Non-pigmented ciliary epithelial cell (primary cell): ENCODE measurements around the gene ABHD17C.
"Not testable (repeated sequence)": the region's sequence is repeated elsewhere in the genome, so short reads cannot be mapped to it uniquely, and the experiment has no call there.

Experiments used
- DNase-seq: peaks from one replicate; pipeline ENCODE4 v3.0.0-alpha.2; 2010; ENCODE audit warnings: low read depth

ABHD17C gene

DNA sequence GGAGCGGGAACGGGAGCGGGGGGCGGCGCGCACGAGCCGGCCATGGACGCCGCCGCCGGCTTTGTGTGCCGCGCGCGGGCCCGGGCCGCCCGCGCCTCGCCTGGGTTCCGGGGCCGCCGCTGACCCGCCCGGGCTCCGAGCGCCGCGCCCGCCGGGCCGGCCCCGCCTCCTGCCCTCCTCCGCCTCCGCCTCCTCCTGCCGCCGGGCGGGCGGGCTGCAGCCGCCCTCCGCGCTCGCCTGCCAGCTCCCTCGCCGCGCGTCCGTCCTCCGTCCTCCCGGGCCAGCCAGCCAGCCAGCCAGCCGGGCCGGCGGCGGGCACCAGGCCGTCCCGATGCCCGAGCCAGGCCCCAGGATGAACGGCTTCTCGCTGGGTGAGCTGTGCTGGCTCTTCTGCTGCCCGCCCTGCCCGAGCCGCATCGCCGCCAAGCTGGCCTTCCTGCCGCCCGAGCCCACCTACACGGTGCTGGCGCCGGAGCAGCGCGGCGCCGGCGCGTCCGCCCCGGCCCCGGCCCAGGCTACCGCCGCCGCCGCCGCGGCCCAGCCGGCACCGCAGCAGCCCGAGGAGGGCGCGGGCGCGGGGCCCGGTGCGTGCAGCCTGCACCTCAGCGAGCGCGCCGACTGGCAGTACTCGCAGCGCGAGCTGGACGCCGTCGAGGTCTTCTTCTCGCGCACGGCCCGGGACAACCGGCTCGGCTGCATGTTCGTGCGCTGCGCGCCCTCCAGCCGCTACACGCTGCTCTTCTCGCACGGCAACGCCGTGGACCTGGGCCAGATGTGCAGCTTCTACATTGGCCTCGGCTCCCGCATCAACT is at the start of gene ABHD17C:
ABHD17C (plus strand) TSS at position 212 of the 812 bp plus-strand sequence; CDS start at position 332, 120 bp downstream.
- no peak for DNase-seq

DNA sequence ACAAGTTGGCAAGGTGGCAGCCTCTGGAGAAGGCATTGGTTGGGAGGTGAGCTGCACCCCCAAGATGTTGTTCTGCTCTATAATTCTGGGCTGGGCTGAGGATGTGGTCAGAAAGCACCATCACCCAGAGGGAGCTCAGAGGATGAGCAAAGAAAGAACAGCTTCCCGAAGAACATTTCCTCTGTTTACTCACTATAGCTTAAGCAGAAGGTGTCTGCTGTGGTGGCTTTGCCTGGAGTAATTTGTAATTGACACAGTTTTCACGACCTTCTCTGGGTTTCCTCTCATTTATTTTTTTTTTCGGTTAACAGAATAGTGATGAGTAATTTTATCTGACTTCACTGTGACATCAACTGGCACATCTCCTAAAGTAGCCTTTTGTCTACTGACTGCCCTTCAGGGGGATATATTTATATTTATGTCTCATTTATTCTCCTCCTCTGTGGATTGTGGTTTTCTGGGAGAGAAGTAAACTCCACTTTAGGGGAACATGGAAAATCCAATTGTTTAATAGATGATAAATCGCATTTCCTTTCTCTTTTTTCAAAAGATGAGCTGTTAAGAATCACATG is 49.5 kb upstream of the ABHD17C start:
- DNase-seq = no peak

DNA sequence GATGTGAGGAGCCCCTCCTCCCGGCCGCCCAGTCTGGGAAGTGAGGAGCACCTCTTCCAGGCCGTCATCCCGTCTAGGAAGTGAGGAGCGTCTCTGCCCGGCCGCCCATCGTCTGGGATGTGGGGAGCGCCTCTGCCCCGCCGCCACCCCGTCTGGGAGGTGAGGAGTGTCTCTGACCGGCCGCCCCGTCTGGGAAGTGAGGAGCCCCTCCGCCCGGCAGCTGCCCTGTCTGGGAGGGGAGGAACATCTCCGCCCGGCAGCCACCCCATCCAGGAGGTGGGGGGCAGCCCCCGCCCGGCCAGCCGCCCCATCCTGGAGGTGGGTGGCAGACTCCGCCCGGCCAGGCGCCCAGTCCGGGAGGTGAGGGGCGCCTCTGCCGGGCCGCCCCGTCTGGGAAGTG is 47.7 kb upstream of the ABHD17C start:
- DNase-seq = not testable (repeated sequence)

DNA sequence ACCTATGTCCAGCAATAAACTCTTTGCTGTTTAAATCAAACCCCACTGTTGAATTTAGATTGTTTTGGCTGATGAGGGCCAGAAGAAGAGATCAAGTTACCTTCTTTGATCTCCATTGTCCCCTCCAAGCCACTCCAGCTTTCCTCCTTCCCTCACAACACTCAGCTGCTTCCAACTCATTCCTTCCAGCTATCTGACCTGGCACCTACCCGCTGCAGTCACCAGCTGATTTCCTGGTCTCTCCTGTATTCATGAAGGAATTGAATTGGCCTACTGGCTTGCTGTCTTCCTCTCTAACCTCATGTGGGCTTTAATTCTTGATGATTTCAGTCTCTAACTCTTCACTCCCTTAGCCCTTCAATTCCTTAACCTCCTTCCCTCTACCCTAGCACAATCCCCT is 40.8 kb upstream of the ABHD17C start:
- no peak for DNase-seq

DNA sequence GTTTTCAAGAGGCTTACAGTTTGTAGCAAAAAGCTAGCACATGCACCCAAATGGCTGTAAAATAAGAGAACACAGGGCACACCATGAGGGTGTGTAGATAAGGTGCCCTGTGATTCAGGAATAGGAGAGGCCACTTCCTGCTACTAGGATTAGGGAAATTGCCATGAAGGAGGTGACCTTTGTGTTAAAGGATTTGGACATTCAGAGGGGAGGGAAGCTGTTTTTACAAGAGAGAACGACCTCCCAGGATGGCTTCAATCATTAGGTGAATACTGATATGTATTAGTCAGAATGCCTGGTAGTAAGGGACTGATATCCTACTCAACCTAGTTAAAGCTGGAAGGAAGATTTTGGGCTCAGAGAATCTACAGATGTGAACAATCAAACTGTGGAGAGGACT is 35.7 kb upstream of the ABHD17C start:
- DNase-seq = no peak

DNA sequence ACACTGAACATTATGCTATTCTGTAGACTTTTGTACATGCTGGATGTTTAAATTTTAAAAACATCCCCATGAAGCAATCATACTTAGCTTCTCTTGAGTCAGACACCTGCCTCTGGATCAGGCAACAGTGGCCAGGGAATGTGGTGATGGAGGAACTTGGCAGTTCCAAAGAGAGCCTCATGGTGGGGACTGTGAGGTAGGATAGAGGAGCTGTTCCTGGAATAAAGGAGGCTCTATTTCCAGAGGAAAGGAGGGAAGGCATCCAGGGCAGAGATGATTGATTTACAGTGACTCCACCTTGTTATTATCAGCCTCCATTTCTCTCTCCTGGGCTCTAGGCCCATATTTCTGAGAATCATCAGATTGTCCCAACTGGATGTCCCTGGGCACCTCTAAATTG is 35.0 kb upstream of the ABHD17C start:
- peak; percentile 2 for DNase-seq

DNA sequence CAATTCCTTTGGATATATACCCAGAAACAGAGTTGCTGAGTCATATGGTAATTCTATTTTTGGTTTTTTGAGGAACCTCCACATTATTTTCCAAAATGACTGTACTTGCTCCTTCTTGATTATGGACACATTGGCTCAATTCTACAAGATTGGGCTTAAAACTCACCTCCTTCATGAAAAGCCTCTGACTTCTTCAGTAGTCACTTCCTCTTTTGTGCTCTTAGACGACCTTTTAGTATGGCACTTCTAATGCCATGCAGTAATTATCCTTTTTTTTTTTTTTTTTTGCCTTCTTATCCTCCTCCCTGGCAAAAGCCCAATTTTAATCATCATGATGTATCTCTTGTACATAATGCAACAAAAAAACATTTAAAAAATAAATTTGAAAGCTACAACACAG is 33.0 kb upstream of the ABHD17C start:
- no peak for DNase-seq

DNA sequence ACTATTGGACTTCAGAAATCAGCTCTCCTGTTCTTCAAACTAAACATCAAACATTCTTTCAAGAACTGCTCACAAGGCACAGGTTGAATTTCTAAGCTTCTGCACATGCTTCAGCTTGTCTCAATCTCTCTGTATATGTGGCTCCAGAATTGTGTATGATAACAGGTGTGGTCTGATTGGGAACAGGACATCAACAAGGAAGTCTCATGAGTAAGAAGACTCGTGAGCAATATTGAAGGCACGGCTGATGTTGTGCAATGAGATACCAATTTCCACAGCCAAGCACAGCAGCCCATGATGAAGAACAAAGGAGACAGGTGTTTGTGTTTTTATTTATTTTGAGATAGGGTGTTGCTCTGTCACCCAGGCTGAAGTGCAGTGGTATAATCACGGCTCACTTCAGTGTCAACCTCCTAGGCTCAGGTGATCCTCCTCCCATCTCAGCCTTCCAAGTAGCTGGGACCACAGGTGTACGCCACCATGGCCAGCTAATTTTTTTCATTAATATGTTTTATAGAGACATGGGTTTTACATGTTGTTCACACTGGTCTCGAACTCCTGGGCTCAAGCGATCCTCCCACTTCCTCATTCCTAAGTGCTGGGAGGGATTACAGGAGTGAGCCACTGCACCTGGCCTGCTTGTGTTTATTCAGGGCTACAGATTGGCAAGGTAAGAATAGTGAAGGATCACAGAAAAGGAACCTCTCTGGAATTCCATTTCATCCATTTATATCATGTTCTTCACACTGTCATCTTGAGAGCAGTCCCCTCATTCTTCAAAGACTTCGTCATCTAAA is 32.2 kb upstream of the ABHD17C start:
- no peak for DNase-seq

DNA sequence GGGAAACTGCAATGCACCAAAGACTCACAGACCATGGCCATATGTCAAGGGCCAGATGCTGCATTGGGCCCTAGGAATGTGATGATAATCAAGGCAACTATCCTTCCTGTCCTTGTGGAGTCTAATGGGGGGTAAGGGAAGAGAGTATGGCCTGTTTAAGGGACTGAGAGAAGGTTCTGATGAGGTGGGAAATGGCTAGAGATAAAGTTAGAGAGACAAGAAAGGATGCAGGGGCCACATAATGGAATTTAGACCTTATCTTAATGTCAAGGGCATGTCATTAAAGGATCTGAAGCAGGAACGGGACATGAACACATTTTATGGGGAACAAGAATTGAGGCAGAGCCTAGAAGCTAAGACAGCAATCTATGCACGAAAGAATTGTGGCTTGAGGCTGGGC is 30.0 kb upstream of the ABHD17C start:
- DNase-seq = no peak

DNA sequence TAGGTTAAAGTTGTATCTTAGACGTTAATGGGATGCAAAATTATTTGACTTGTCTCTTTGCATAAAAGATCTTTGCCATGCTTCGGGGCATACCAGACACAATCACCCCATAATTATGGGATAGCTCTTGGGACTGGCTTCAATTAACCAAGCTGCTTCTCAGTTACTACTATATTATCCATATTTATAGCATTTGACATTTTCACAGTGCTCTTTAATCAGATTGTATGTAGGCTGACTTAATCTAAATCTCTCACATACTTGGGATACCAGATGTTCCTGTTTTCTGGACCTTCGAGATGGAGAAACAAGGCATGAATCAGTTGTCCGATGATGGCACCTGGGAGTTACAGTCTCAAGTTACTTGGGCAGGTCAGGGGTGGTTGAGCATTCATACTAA is 27.2 kb upstream of the ABHD17C start:
- no peak for DNase-seq

DNA sequence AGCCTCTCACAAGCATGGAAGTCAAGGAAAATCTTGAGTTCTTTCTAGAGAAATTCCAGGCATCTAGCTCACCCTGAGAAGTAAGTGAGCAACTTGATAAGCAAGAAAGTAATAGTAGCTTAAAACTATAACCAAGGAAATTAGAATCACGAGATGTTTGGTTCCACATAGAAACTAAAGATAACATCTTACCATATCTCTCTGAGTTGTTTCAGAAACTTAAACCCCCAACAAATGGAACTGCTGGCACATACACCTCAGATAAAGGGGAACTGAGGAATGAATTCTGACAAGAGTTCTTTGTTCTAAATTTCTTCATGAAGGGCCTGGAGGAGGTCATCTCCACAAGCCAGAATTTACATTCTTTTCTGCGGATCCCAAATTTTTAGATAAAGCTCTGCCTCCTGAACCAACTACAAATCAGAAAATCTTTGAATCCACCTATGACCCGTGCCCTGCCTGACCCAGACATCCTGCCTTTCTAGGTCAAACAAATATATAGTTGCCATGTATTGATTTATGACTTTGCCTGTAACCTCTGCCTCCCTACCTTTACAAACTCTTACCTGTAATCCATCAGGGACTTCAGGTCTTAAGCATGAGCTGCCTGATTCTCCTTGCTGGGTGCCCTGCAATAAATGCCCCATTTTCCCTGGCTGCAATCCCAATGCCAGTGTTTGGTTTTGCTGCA is 26.4 kb upstream of the ABHD17C start:
- DNase-seq = no peak

DNA sequence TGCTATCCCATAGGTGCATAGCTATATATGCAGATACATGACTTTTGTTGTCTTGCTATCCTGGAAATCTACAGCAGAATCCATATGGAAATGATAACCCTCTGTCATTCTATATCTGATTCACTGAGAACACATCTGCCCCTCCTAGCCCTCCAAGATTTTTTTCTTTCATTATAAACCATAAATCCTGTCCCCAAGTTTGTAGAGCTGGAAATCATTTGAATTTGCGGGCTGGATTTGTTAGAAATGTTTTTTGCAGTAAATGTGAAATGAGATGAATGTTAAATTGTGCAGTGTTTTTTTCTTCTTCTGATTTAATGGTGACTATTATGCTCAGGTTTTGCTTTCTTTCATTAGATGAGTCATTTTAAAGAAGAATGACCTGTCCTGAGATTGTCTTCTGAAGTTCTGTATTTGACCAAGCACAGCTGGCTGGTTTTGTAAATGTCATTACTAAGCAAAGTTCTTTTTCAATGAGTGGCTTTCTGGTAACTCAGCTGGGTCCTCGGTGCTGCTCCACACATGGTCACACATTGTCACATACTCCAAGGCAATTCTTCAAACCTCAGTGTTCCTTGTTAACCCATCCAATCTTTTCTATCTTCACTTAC is 25.3 kb upstream of the ABHD17C start:
- DNase-seq = no peak

DNA sequence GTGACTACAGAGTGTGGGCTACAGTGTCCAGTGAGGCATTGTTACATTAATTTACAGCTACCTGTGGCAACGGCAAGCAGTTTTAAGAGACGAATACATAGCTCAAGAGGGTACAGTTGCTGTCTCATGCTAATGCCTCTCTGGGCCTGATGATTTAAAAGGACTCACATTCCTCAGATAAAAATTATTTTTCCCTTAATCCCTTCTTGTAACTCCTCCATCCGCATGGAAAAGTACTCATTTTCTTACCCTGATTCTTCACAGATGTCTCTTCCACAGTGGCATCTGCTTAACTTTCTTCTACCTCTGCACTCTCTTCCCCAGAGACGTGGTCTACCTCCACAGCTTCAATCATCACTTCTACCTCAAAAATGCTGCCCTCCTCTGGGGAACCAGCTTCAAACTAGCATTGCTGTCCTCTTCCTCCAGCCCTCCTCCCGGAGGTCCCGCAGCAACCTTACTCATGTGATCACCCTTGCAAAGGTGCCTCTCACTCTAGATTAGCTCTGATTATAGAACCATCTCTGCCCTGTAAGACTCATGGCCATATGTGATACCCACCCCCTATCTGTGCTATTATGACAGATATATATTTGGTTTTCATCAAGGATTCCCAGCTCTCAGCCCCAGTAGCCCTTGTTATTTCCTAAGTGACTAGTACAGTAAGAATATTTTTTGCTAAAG is 21.4 kb upstream of the ABHD17C start:
- DNase-seq = no peak

DNA sequence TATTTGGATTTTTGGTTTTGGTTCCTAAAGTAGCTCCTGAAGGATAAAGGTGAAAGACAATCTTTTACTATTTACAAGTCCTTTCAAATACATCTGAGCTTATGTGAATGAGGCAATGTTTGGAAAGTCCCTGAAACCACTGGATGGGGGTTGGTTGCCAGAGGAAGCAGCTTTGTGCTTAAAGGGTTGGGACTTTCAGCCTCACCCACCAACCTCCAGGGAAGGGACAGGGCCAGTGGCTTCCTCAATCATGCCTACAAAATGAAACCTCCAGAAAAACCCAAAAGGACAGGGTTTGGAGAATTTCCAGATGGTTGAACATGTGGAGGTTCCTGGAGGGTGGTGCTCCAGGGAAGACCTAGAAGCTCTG is 20.9 kb upstream of the ABHD17C start:
- DNase-seq = no peak

DNA sequence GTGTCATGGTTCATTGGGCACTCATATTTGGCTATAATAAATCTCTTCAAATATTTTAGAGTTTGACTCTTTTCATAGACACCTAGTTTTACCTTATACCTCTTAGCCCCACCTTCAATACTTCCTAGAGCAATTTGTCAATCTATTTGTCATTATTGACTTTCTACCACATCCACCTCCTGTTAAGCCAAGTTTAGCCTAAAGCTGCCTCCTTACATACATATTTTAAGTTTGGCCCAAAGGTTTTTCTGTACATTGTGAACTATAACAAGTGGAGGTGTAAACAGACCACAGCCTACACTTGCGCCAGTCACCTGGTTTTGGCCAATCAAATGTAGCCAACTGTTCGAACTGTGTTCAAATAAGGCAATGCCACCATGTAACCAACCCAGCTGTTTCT is 18.1 kb upstream of the ABHD17C start:
- no peak for DNase-seq

DNA sequence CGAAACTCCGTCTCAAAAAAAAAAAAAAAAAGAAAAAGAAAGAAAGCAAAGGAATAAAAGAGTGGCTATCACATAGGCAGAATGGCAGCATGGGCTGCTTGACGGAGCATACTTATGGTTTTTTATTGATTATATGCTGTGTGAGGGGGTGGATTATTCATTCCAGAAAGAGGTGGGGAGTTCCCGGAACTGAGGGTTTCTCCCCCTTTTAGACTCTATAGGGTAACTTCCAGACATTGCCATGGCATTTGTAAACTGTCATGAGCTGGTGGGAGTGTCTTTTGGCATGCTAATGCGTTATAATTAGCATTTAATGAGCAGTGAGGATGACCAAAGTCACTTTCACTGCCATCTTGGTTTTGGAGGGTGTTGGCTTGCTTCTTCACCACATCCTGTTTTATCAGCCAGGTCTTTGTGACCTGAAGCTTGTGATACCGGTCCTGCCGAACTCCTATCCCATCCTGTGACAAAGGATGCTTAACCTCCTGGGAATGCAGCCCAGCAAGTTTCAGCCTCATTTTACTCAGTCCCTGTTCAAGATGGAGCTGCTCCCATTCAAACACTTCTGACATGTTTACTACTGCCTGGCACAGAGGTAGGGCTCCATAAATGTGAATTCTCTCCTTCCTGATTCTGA is 15.8 kb upstream of the ABHD17C start:
- no peak for DNase-seq

DNA sequence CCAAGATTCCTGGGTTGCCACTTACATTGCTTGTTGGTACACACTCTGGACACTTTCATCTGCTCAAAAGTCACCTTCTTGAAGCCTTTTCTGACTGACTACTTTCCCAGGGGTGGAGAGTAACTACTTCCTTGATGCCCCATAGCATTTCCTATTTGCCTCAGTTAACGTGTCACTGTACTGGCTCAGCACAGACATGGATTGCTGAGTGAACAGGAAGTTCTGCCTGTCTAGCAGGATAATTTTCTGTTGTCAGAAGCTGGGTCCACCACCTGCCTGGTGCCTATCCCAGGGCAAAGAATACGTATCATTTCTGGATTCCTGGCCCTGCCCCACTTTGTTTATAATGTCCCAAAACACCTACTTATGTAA is 15.3 kb upstream of the ABHD17C start:
- DNase-seq = no peak

DNA sequence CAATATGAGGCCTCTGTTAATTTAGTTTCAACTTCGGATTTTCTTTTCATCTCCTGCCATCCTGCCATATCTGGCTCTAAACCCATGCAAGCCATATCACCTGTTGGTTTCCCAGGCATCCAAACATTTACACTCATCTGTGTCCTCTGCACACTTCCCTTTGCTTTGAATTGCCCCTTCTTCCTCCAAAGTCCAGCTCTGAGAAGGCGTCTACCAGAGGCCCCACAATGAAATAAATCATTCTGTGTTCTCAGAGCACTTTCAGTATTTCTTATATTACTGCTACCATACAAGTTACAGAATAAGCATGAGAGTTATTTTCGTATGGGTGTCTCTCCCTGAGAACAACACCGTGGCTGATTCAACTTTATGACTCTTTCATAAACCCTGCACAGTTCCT is 12.9 kb upstream of the ABHD17C start:
- no peak for DNase-seq

DNA sequence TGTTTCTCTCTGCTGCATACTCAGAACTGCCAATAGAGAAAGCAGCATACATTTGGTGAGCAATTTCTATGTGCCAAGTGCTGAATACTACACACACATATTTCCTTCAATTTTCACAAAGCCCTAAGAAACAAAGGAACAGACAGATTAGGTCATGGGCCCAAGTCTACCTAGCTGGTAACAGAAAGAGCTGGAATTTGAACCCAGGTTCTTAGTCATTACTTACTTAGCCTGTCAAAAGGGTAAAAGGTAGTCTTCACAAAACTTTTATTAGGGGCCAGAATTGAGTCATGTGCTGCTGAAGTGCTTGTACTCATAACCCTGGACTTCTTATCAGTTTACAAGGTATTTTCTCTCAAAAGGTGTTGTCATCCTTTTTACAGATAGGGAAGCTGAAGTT is 10.4 kb upstream of the ABHD17C start:
- DNase-seq = no peak

DNA sequence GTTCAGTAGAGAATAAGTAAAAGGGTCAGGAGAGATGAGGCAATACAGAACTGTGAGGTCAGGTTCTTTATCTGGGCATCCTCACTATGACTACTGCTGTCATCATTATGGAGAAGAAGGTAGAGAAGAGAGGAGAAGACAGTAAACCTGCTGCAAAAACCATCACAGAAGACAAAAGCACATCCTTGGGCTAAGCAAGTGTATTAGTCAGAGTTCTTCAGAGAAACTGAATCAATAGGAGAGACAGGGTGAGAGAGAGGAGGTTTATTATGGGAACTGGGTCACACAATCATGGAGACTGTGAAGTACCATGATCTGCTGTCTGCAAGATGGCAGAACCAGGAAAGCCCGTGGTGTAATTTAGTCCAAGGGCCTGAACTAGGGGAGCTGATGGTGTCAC is 9.5 kb upstream of the ABHD17C start:
- DNase-seq = no peak

DNA sequence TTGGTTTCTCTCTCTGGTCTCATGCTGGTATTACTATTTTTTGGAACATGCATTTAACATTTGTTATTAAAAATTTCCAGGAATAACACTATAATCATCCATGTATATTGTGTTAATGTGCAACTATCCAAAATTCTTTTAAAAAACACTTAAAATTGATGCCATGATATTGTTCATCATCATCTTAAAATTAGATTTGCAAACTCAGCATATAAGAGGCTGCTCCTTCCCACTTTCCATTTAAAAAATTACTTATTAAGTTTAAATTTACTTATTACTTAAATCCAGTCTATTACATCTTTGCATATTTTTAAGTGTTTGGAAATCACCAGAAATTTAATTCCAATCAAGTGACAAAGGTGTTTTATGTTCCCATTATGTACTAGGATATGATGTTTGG is 5.8 kb upstream of the ABHD17C start:
- no peak for DNase-seq
